ENCODE data around the gene GGNBP2.

- TF ChIP-seq SIN3A (IDR thresholded peaks at IDR 0.05; ENCODE audit: borderline replicate concordance, insufficient read depth, low read depth, low read length) (no peak), CTCF (IDR thresholded peaks at IDR 0.05) (no peak)
Observed at GRCh38 chr17:36525888-36526287, 18.8 kb upstream of the GGNBP2 start.

Measured in Panc1 (cell line).